ENCODE results near the gene FASTKD2.

The FASTKD2 gene

DNA sequence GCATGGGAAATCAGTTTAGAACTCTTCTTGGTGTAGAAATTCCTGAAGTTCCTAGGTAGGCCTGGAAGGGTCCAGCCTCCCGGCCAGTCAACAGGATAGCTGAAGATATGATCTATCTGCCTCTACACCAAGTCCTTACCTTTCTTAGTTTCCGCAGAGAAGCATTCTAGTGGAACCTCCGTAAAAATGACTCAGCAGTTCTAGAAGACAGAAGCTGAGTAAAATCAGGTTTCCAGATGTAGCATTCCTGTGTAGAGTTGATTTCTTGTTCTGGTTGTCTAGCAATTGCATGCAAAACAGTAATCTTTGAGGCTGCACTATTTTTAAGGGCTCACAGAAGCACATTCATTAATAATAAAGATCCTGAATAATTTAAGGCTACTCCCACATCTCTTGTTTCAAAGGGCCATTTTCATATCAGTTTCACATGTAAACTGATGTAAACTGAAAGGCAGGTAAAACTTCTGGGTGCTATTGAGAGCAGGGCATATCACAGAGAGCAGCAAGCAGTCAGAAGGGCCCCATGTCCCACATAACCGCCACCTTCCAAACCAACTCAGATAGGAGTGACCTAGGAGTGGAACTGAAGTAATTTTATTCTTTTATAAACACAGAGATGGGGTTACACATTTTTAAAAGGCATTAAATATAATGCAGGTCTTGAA, 44.0 kb upstream of the FASTKD2 start:
- Histone ChIP-seq H3K27ac (ENCODE audit: low read length) (no peak overlapping the region), H2AFZ (ENCODE audit: low read length) (no peak overlapping the region), H3K9me3 (replicated peaks; ENCODE audit: insufficient read depth, low read length) (no peaks in the 10 kb centered on the region), H4K20me1 (ENCODE audit: insufficient read depth, low read length) (no peaks in the 10 kb centered on the region), H3K4me1 (ENCODE audit: low read length) (0 out of 2 replicates have a peak, but pooled peaks cover 3% of the 10 kb centered on the region), H3K27me3 (replicated peaks; ENCODE audit: insufficient read depth, low read length) (no peaks in the 10 kb centered on the region), H3K9ac (ENCODE audit: low read length) (no peak overlapping the region), H3K79me2 (ENCODE audit: low read length) (no peaks in the 10 kb centered on the region), H3F3A (ENCODE audit: insufficient read depth, low read length) (no peaks in the 10 kb centered on the region), H3K4me3 (ENCODE audit: low read length) (no peak overlapping the region), H3K36me3 (replicated peaks; ENCODE audit: insufficient read depth, low read length) (no peaks in the 10 kb centered on the region), H3K9me2 (replicated peaks; ENCODE audit: insufficient read depth, low read length) (no peaks in the 10 kb centered on the region), H3K4me2 (ENCODE audit: low read depth, low read length) (no peak overlapping the region)
- TF ChIP-seq, protein P1, sequence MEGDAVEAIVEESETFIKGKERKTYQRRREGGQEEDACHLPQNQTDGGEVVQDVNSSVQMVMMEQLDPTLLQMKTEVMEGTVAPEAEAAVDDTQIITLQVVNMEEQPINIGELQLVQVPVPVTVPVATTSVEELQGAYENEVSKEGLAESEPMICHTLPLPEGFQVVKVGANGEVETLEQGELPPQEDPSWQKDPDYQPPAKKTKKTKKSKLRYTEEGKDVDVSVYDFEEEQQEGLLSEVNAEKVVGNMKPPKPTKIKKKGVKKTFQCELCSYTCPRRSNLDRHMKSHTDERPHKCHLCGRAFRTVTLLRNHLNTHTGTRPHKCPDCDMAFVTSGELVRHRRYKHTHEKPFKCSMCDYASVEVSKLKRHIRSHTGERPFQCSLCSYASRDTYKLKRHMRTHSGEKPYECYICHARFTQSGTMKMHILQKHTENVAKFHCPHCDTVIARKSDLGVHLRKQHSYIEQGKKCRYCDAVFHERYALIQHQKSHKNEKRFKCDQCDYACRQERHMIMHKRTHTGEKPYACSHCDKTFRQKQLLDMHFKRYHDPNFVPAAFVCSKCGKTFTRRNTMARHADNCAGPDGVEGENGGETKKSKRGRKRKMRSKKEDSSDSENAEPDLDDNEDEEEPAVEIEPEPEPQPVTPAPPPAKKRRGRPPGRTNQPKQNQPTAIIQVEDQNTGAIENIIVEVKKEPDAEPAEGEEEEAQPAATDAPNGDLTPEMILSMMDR (IDR thresholded peaks at IDR 0.05; ENCODE audit: low read length): no peak
- TF ChIP-seq EZH2 (optimal IDR thresholded peaks at IDR 0.05; ENCODE audit: low read depth, low read length) (no peak), EZH2phosphoT487 (IDR thresholded peaks at IDR 0.05; ENCODE audit: low read length) (no peak)
- DNase-seq: no peak

DNA sequence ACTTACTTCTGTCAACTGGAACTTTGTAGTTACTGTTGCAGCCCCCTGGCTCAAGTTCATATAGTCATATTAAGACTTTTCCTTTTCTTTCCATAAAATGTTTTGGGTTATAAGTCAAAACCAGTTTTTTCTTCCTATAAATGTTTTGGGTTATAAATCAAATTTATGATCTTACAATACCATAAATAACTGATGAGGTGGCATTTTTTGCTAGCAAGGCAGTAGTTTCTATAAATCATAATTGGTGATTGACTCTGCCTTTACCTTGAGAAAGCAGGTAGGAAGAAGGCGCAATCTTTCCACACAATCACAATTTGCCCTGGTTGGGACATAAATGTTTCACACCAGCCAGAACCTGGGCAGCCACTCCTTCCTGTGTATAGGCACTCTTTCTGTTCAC, 42.1 kb upstream of the FASTKD2 start:
- Histone ChIP-seq H3F3A (ENCODE audit: insufficient read depth, low read length) (no peaks in the 10 kb centered on the region), H3K27me3 (replicated peaks; ENCODE audit: insufficient read depth, low read length) (no peaks in the 10 kb centered on the region), H3K4me1 (ENCODE audit: low read length) (no peaks in the 10 kb centered on the region), H2AFZ (ENCODE audit: low read length) (no peak overlapping the region), H3K9me3 (replicated peaks; ENCODE audit: insufficient read depth, low read length) (no peaks in the 10 kb centered on the region), H3K9me2 (replicated peaks; ENCODE audit: insufficient read depth, low read length) (no peaks in the 10 kb centered on the region), H3K27ac (ENCODE audit: low read length) (no peak overlapping the region), H3K4me3 (ENCODE audit: low read length) (no peak overlapping the region), H3K36me3 (replicated peaks; ENCODE audit: insufficient read depth, low read length) (no peaks in the 10 kb centered on the region), H3K79me2 (ENCODE audit: low read length) (no peaks in the 10 kb centered on the region), H3K4me2 (ENCODE audit: low read depth, low read length) (no peak overlapping the region), H3K9ac (ENCODE audit: low read length) (no peak overlapping the region), H4K20me1 (ENCODE audit: insufficient read depth, low read length) (no peaks in the 10 kb centered on the region)
- TF ChIP-seq EZH2 (optimal IDR thresholded peaks at IDR 0.05; ENCODE audit: low read depth, low read length) (no peak), EZH2phosphoT487 (IDR thresholded peaks at IDR 0.05; ENCODE audit: low read length) (no peak)
- TF ChIP-seq, protein P1 (IDR thresholded peaks at IDR 0.05; ENCODE audit: low read length): no peak
- DNase-seq: no peak

DNA sequence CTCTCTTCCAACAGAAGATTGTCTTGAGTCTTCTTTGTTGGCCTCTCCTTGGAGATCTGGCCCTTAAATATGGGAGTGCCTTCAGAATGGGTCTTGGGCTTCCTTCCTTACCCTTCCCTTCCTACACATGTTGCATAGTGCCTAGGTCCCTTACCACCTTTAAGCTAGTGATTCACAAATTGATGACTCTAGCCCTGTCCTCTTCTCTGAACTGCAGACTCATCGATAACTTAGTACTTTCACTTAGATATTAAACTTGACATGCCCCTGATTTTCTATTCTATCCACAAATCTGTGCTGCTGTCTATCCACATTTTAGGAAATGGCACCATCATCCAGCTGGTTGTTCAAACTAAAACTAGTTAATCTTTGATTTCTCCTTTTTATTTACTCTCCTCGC, 38.1 kb upstream of the FASTKD2 start:
- no peak for DNase-seq
- no peaks in the 10 kb centered on the region for H3F3A ChIP-seq (ENCODE audit: insufficient read depth, low read length)
- no peak overlapping the region for H3K9ac ChIP-seq (ENCODE audit: low read length)
- no peaks in the 10 kb centered on the region for H3K79me2 ChIP-seq (ENCODE audit: low read length)
- no peak overlapping the region for H3K4me2 ChIP-seq (ENCODE audit: low read depth, low read length)
- no peaks in the 10 kb centered on the region for H3K9me2 ChIP-seq (replicated peaks; ENCODE audit: insufficient read depth, low read length)
- H3K4me3 ChIP-seq (ENCODE audit: low read length): no peak overlapping the region
- H4K20me1 ChIP-seq (ENCODE audit: insufficient read depth, low read length): no peaks in the 10 kb centered on the region
- no peak overlapping the region for H3K27ac ChIP-seq (ENCODE audit: low read length)
- H3K9me3 ChIP-seq (replicated peaks; ENCODE audit: insufficient read depth, low read length): no peaks in the 10 kb centered on the region
- TF ChIP-seq, protein P1 (IDR thresholded peaks at IDR 0.05; ENCODE audit: low read length): no peak
- TF ChIP-seq EZH2phosphoT487 (IDR thresholded peaks at IDR 0.05; ENCODE audit: low read length): no peak
- no peak for TF ChIP-seq EZH2 (optimal IDR thresholded peaks at IDR 0.05; ENCODE audit: low read depth, low read length)
- H3K27me3 ChIP-seq (replicated peaks; ENCODE audit: insufficient read depth, low read length): no peaks in the 10 kb centered on the region
- H3K36me3 ChIP-seq (replicated peaks; ENCODE audit: insufficient read depth, low read length): no peaks in the 10 kb centered on the region
- H2AFZ ChIP-seq (ENCODE audit: low read length): no peak overlapping the region
- no peaks in the 10 kb centered on the region for H3K4me1 ChIP-seq (ENCODE audit: low read length)
